ENCODE results near the gene MRPL41.
"Not testable (repeated sequence)": the region's sequence is repeated elsewhere in the genome, so short reads cannot be mapped to it uniquely, and the experiment has no call there.

MRPL41 gene

GRCh38 chr9:137522746-137523455 is 28.8 kb upstream of the MRPL41 start:
- no peak for DNase-seq (ENCODE audit: low spot score)

- no peak for DNase-seq (ENCODE audit: low spot score)
Measured at GRCh38 chr9:137524161-137524980, 27.3 kb upstream of the MRPL41 start.

- no peak for DNase-seq (ENCODE audit: low spot score)
Measured at GRCh38 chr9:137524981-137525317, 26.7 kb upstream of the MRPL41 start.

GRCh38 chr9:137530331-137530730 is 21.3 kb upstream of the MRPL41 start:
- DNase-seq (ENCODE audit: low spot score): no peak

DNA sequence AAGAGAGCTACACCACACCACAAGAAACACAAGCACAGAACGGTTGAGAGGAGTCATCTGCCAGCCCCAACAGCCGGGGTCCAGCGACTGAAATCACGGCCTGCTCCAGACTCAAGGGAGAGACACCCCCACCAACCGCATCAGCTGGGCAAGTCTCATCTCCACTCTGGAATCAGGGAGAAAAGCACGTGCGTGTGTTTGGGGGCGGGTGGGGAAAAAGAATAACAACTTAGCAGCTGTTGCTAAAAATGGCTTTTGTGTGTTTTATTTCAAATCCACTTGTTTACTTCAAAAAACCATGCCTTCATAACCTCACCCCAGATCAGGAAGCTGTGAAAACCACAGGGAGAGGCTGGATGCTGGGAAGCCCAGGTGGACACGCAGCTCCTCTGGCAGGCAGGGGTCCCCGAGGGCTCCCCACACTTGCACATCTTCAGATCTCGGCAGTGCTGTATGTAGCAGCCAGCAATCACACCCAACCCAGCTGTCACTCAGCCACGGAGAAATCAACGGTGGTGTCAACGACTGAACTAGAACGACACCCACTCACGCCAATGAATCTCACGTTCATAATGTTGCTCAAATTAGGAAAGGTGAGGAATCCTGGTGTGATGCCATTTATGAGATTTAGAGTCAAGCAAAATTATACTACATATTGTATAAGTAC is 20.4 kb upstream of the MRPL41 start:
- no peak for DNase-seq (ENCODE audit: low spot score)

GRCh38 chr9:137532891-137533468 is 18.7 kb upstream of the MRPL41 start:
- DNase-seq (ENCODE audit: low spot score): not testable (repeated sequence)

- no peak for DNase-seq (ENCODE audit: low spot score)
Measured at GRCh38 chr9:137534256-137535119, 17.2 kb upstream of the MRPL41 start.

DNA sequence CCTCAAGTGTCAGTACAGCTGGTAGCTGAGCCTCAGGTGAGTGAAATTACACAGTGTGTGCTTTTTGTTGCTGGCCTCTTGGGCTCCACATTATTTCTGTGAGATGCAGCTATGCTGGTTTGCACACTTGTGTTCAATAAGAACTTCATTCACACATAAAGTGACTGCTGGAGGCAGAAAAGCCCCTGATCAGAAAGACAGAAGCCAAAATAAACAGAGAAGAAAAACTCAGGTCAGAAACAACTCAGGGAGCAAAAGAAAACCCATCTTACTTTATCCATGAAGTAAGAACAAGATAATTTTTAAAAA is 16.6 kb upstream of the MRPL41 start:
- no peak for DNase-seq (ENCODE audit: low spot score)

DNA sequence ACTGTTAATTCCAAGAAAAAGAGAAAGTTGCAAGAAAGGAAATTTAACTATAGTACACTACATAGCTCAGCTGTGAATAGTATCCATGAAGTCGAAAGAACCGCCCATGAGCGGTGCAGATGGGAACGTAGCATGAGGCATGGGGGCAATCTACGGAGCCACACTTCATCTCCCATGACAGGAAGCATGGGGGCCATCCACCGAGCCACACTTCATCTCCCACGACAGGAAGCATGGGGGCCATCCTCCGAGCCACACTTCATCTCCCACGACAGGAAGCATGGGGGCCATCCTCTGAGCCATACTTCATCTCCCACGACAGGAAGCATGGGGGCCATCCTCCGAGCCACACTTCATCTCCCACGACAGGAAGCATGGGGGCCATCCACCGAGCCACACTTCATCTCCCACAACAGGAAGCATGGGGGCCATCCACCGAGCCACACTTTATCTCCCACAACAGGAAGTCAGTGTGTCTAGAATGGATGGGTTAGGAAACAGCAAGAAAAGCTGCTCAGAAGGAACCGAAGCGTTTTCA is 15.0 kb upstream of the MRPL41 start:
- DNase-seq (ENCODE audit: low spot score): not testable (repeated sequence)

- DNase-seq (ENCODE audit: low spot score): no peak
Measured at GRCh38 chr9:137538058-137538457, 13.6 kb upstream of the MRPL41 start.

DNA sequence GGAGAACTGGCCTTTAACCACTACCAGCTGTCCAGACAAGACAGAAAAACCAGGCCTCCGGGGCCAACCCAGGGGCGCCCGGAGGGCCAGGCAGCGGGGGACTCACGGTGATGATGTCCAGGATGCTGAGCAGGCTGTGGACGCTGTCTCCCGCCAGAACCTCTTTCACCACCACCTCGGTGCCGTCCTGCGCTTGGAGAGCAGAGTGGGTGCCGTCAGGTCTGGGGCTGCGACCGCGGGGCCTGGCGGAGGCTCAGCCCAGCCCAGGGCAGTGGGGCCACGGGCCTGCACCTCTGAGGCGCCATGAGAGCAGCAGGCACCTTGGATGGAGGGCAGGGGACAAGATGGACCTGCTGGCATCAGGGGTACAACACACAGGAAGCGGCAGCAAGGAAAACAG is 11.1 kb upstream of the MRPL41 start:
- no peak for DNase-seq (ENCODE audit: low spot score)

- DNase-seq (ENCODE audit: low spot score): no peak
Measured at GRCh38 chr9:137542486-137542885, 9.2 kb upstream of the MRPL41 start.

- DNase-seq (ENCODE audit: low spot score): no peak
Measured at GRCh38 chr9:137543237-137543963, 8.3 kb upstream of the MRPL41 start.

DNA sequence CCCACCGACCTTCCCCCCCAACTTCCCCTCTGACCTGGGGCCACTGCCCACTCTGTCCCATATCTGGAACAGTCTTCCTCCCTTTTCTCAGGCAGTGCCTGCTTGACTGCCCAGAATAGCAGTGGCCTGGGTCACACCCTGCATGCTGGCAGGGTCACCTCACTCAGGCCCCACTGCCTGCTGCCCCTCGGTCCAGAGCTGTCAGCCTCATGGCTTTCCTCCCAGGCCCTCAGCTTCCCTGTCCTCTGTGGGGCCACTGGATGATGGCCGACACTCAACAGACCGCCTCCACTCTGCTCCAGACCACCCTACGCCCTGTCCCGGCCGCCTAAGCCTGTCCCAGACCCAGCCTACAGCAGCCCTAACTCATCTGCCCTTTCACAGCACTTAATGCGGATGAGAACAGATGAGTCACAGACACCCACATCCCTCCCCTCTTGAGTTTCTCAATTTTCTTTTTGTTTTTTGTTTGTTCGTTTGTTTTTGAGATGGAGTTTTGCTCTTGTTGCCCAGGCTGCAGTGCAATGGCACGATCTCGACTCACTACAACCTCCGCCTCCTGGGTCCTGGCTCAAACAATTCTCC is 7.4 kb upstream of the MRPL41 start:
- no peak for DNase-seq (ENCODE audit: low spot score)

DNA sequence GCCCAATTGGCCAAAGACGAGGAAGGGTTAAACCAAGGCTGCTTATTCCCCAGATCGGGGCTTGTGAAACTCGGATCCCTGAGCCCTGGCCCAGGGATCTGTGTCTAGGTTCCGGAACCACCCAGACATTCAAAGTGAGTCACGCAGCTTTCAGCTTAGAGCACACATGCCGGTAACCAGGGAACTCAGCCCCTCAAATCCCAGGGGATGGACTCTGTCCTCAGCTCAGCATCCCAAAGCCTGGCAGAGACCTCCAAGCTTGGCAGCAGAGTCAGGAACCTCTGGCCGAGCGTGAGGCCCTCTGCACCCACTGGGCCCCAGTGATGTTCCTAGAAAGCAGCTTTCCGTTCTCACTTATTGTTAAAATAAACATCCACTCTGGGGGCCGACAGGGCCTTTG is 6.6 kb upstream of the MRPL41 start:
- no peak for DNase-seq (ENCODE audit: low spot score)

DNA sequence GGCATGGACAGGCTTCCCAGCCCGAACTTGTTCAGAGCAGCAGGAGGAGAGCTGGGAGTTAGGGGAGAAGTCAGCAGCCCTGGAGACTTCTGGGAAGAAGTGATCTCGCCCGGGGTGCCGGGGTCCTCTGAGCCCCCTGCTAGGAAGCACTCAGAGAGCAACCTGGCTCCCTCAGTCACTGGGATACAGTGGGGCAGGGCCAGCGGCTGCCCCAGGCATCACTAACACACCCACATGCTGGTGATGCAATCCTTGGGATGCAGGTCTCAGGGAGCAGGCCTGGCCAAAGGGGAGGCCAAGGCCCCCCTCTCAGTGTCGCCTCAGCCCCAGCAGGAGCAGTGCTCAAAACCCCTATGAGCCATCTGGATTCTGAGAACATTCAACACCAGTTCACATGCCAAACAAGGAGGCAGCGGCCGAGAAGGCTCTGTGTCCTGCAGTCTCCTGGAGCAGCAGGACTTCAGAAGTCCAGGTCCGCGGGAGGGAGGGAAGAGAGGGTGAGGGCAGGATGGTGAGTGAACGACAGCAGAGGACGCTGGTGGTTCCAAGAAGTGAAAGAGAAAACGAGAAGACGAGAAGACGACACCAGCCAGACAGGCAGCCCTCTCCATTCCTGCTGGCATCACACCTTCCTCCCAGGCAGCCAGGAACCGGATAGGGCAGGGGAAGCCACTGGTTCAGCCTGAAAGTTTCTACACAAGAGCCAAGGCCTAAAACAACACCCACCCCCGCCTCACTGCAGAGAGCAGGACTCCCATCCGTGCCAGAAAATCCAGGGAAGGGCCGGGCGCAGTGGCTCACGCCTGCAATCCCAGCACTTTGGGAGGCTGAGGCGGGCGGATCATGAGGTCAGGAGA is 3.8 kb upstream of the MRPL41 start:
- DNase-seq (ENCODE audit: low spot score): no peak

DNA sequence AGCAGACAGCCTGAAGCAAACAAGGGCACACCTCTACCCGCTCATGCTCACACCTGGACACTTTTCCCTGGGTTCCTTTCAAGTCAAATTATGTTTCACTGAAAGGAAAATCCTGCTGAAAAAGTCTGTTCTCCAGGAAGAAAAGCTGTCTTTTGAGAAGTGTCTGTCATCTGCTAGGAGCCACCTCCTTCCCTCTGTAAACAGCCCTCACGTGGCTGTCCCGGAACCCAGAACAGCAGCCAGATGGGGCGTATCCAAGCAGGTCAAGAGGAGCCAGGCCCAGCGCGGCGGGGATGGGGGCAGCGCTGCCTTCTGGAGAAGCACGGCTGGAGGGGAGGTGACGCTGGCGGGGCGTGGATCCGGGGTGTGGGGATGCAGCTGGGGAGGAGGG is 1.5 kb upstream of the MRPL41 start, which contains the start of gene PNPLA7:
TSS of gene PNPLA7 (minus strand) at position 172 of the 391 bp plus-strand sequence. CDS start 205 bp downstream, outside the sequence.
- peak; percentile 89 for DNase-seq (ENCODE audit: low spot score)

- not testable (repeated sequence) for DNase-seq (ENCODE audit: low spot score)
Measured at GRCh38 chr9:137550958-137551263, 768 bp upstream of the MRPL41 start.

- DNase-seq (ENCODE audit: low spot score): no peak
Measured at GRCh38 chr9:137552022-137552768, 516 bp downstream of the MRPL41 start.
